K562 (cell line): ENCODE measurements around the gene PNPLA8. TPM values are rescaled to one million over a fixed set of nuclear protein-coding genes. Genes with fewer than 3 reads are reported as not detected.

Experiments
- C11orf30 ChIP-seq: fragments of 450-650 bp; IDR thresholded peaks from 2 replicates; pipeline ENCODE4 v1.6.1; 2016; ENCODE audit warnings: low read depth, mild to moderate bottlenecking
- CBFB ChIP-seq: sonication (generic); formaldehyde crosslinking; IDR thresholded peaks from 2 replicates; pipeline ENCODE4 v1.4.0; 2020; ENCODE audit warnings: mild to moderate bottlenecking, missing genetic modification reagents
- EWSR1 ChIP-seq: fragments of 450-650 bp; IDR thresholded peaks from 2 replicates; pipeline ENCODE4 v1.6.1; 2018; ENCODE audit warnings: borderline replicate concordance, mild to moderate bottlenecking, low read depth, moderate library complexity; ENCODE audit not compliant: partially characterized antibody
- HOMEZ ChIP-seq: fragments of 250-450 bp; sonication (Bioruptor Pico); IDR thresholded peaks from 2 replicates; pipeline ENCODE4 v1.4.0; 2020; ENCODE audit warnings: mild to moderate bottlenecking, moderate library complexity
- ILK ChIP-seq: fragments of 450-650 bp; IDR thresholded peaks from 2 replicates; pipeline ENCODE4 v1.6.1; 2016; ENCODE audit warnings: missing genetic modification characterization, low read depth, mild to moderate bottlenecking, missing compliant biosample characterization, moderate library complexity, borderline replicate concordance
- NR3C1 ChIP-seq: sonication (generic); formaldehyde crosslinking; IDR thresholded peaks from 2 replicates; pipeline ENCODE4 v1.8.1; 2022; ENCODE audit warnings: missing genetic modification reagents
- PRPF4 ChIP-seq: fragments of 200-400 bp; formaldehyde crosslinking; IDR thresholded peaks from one replicate; pipeline ENCODE4 v1.6.1; 2017; ENCODE audit warnings: low read length, low read depth, mild to moderate bottlenecking; ENCODE audit not compliant: insufficient read depth, poor library complexity, severe bottlenecking
- RBM14 ChIP-seq: fragments of 200-400 bp; formaldehyde crosslinking; IDR thresholded peaks from 2 replicates; pipeline ENCODE4 v1.6.1; 2018; ENCODE audit warnings: low read depth, mild to moderate bottlenecking, low read length, moderate library complexity, borderline replicate concordance; ENCODE audit not compliant: insufficient read depth
- RBM39 ChIP-seq: fragments of 200-400 bp; formaldehyde crosslinking; optimal IDR thresholded peaks from 2 replicates; pipeline ENCODE3; 2018; ENCODE audit warnings: low read depth, low read length
- SLC30A9 ChIP-seq: fragments of 250-450 bp; sonication (Bioruptor Pico); IDR thresholded peaks from 2 replicates; pipeline ENCODE4 v1.8.0; 2022; ENCODE audit warnings: mild to moderate bottlenecking, moderate library complexity
- SNRNP70 ChIP-seq: fragments of 200-400 bp; formaldehyde crosslinking; optimal IDR thresholded peaks from 2 replicates; pipeline ENCODE3; 2017; ENCODE audit warnings: low read depth, low read length
- THAP7 ChIP-seq: fragments of 250-450 bp; sonication (Bioruptor Pico); IDR thresholded peaks from 2 replicates; pipeline ENCODE4 v1.5.0; 2021
- TSHZ1 ChIP-seq: fragments of 250-450 bp; sonication (Bioruptor Pico); IDR thresholded peaks from 2 replicates; pipeline ENCODE4 v1.4.0; 2020; ENCODE audit warnings: mild to moderate bottlenecking, moderate library complexity
- ZBTB7A ChIP-seq: IDR thresholded peaks from 2 replicates; pipeline ENCODE4 v1.6.1; 2011; ENCODE audit warnings: low read depth, mild to moderate bottlenecking, low read length, moderate library complexity, borderline replicate concordance; ENCODE audit not compliant: control insufficient read depth
- ZNF551 ChIP-seq: fragments of 250-450 bp; sonication (Bioruptor Pico); IDR thresholded peaks from 2 replicates; pipeline ENCODE4 v1.5.0; 2021; ENCODE audit warnings: mild to moderate bottlenecking, moderate library complexity
- polyA plus RNA-seq, 8 experiments: library from polyadenylated mRNA; depleted of rRNA in 4 of 8; stranded (reverse) in 5 of 8; unstranded in 3 of 8; fragments of >200 nt; fragmentation: Nextera tagmentation in 2 of 8; fragmentation: Illumina TruSeq in 1 of 8; extraction: Ambion mirVana in 2 of 8; extraction: Trizol in 1 of 8; gene quantifications; 2 replicates each; pipeline versions ENCODE4 v1.2.1 to v1.2.3, GENCODE V29; 2011 to 2014; ENCODE audit warnings: inconsistent platforms in 1 of 8, missing spikeins in 1 of 8
- total RNA-seq, 7 experiments: library from RNA; depleted of rRNA in 6 of 7; stranded (reverse); fragments of >200 nt in 6 of 7; fragmentation: Illumina TruSeq in 2 of 7; extraction: Trizol in 2 of 7; gene quantifications; 2 replicates each; pipeline versions ENCODE4 v1.2.1 to v1.2.3, GENCODE V29; 2011 to 2021; ENCODE audit warnings: low replicate concordance in 1 of 7
- TF ChIP-seq, protein P1 (sequence below): fragments of 450-650 bp; formaldehyde crosslinking; IDR thresholded peaks from 2 replicates; pipeline ENCODE4 v1.4.0; 2022; ENCODE audit warnings: missing genetic modification characterization
- TF ChIP-seq, protein P2 (sequence below): fragments of 250-450 bp; sonication (Bioruptor Pico); IDR thresholded peaks from 2 replicates; pipeline ENCODE4 v1.4.0; 2020; ENCODE audit warnings: mild to moderate bottlenecking, moderate library complexity, borderline replicate concordance

Gene PNPLA8
- total and polyA plus RNA-seq, 9 of the 15 experiments (the other 6 are each of a cell fraction or from before 2014, with no cell fraction given), result 12.8 to 27.6 (median 16.3) TPM

DNA sequence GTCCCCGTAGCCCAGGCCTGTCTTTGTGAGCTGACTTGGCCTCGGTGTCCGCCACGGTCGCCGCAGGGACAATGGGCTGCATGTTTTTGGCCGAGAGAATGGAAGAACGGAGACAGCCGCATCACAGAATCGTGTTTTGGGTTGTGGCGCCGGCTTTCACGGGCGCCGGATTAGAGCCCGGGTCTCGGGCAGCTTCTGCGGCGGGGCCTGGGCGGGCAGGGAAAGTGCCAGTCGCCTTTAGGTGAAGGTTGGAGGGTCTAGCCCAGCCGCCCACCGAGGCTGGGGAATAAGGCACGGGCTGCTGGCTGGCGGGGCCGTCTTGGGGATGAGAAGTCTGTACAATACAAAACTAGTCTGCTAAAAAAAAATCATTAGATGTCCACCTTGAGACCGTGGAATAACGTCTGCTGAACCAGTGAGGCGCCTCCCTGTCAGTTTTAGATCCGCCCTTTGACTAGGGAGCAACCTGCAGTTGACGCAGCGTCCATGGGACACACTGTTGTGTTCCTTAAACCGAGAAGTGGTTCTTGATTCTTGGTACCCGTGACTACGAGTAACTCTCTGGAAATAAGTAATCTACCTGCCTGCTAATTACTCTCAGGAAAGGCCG lies 44.3 kb upstream of the PNPLA8 start (continued):
- TF ChIP-seq ILK (tag) (no peak), NR3C1 (no peak), SNRNP70 (no peak), RBM14 (peak; percentile 98), C11orf30 (no peak), THAP7 (no peak), HOMEZ (CRISPR knock-in tag) (no peak), PRPF4 (peak; percentile 57), RBM39 (no peak), EWSR1 (no peak), CBFB (0 out of 2 replicates have a peak, but pooled peaks have one; percentile 25), ZNF551 (CRISPR knock-in tag) (no peak), TSHZ1 (CRISPR knock-in tag) (0 out of 2 replicates have a peak, but pooled peaks have one; percentile 29), SLC30A9 (CRISPR knock-in tag) (no peak), ZBTB7A (no peak; the same call in 1 of the 2 replicates)
- TF ChIP-seq, protein P1, sequence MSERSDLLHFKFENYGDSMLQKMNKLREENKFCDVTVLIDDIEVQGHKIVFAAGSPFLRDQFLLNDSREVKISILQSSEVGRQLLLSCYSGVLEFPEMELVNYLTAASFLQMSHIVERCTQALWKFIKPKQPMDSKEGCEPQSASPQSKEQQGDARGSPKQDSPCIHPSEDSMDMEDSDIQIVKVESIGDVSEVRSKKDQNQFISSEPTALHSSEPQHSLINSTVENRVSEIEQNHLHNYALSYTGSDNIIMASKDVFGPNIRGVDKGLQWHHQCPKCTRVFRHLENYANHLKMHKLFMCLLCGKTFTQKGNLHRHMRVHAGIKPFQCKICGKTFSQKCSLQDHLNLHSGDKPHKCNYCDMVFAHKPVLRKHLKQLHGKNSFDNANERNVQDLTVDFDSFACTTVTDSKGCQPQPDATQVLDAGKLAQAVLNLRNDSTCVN, result peak; percentile 61; the same call in 1 of the 2 replicates
- TF ChIP-seq, protein P2, sequence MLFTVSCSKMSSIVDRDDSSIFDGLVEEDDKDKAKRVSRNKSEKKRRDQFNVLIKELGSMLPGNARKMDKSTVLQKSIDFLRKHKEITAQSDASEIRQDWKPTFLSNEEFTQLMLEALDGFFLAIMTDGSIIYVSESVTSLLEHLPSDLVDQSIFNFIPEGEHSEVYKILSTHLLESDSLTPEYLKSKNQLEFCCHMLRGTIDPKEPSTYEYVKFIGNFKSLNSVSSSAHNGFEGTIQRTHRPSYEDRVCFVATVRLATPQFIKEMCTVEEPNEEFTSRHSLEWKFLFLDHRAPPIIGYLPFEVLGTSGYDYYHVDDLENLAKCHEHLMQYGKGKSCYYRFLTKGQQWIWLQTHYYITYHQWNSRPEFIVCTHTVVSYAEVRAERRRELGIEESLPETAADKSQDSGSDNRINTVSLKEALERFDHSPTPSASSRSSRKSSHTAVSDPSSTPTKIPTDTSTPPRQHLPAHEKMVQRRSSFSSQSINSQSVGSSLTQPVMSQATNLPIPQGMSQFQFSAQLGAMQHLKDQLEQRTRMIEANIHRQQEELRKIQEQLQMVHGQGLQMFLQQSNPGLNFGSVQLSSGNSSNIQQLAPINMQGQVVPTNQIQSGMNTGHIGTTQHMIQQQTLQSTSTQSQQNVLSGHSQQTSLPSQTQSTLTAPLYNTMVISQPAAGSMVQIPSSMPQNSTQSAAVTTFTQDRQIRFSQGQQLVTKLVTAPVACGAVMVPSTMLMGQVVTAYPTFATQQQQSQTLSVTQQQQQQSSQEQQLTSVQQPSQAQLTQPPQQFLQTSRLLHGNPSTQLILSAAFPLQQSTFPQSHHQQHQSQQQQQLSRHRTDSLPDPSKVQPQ (CRISPR knock-in tag), result no peak
